NCI-H128 (cell line): Measurements from ENCODE around the gene PIP5KL1.

Experiments
- DNase-seq: peaks from one replicate; lab custom pipeline; 2025; ENCODE audit not compliant: unreplicated experiment; lab: John Stamatoyannopoulos, UW

PIP5KL1 gene

DNA sequence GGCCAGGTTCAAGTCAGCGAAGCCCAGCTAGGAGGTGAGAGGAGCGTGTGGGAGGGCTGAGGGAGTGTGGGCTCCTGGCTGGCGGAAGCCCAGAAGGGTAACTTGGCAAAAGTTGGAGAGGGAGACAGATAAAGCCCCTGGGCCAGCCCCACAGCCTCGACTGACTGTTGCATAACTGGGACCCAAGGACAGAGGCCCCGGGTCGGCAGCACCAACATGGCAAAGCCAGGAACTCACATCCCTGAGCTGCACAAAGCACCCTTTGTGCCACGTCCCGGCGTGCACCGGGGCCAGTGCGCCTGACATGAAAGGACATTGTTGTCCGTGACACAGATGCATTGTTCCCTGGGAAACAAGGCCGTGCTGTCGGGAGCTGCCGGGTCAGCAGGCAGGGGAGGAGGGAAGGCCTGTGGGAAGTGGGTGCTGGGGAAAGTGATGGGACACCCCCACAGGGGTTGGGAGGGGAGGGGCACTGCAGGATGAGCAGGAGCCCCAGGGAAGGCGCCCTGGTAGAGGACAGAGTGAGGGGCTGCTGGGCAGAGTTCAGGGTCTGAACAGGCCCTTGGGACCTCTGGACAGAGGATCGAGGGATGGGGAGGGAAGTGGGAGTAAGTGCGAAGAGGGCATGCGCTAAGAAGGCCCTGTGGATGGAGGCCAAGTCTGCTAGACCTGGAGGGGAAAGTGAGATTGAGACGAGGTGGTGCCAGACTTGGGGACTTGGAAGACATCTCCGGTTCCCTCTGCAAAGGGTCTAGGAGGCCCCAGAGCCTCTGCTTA, 20.1 kb upstream of the PIP5KL1 start:
- no peak for DNase-seq

DNA sequence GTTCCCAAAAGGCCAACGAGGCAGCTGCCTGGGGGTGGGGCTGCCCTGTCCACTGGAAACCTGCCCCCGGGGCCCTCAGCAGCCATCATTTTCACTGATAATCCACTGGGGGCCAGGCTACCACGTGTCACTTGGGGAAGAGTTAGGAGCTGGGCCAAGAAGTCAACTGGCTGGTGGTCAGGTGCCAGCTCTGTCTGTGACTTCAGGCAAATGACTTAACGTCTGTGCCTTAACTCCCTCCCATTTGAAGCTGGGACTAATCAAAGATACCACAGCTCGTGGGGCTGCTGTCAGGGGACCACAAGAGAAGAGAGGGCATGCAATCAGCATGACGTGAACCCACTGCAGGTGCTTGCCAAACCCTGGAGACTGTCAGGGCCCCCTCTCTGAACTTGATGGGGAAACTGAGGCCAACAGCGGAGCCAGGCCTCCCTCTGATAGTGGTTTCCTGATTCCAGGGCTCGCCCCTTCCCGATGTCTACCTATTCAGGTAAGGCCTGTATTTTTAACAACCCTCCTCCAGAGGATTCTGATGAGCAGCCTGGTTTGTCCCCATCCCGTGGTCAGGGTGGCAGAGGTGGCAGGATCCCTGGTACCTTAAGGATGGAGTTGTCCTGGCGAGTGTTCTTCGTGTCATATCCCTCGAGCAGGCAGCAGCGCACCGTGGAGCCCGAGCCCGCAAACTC, 19.4 kb upstream of the PIP5KL1 start:
- DNase-seq: no peak

DNA sequence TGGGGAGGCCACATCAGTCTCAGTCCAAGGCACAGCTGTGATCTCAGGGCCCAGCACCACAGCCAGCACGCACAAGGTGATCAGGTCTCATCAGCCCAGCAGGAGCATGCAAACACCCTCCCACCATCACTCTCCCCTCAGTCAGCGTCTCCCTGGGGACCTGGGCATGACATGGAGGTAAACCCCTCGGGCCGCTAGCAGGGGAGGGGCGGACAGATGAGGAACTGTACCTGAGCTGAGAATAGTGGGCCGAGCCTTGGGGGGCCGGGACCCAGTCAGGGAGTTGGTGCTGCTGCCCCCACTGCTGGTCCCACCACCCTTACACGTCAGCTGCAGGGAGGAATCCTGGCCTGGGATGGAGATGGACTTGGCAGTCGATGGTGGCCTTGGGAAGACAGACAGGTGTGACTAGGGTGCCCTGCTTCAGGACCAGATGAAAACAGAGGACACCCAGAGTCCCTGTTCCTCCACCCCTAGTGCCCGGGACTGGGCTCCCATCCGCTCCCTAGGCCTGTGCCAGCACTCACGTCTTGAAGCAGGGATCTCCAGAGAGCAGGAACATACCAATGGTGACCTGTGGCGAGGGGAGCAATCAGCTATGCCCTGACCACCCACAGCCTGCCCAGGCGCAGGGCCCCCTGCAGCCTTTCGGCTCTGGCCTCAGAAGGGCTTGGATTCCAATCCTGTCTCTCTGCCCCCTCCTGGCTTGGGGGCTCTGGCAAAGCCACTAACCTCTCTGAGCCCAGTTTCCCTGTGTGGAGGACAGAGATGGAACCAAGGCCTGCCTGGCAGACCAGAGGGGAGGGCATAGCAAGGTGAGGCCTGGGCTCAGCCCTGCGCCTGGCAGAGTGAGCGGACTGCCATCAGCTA, 17.5 kb upstream of the PIP5KL1 start:
- DNase-seq: no peak

DNA sequence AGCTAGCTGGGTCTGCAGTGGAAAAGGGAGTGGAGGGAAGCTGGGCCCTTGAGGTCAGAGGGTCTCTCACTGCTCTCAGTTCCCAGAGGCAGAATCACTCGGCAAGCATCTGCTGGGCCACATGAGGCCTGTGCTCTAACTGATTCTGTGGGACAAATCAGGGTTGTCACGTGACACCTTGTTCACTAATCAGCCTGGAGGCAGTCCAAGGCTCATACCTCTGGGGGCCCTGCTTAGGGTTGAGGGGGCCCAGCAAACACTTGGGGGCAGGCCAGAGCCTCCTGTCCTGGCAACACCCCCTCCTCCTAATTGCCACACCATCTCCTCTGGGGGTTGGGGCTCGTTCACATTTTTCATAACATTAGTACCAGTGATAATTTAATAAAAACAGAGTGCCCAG, 16.2 kb upstream of the PIP5KL1 start:
- DNase-seq: no peak

DNA sequence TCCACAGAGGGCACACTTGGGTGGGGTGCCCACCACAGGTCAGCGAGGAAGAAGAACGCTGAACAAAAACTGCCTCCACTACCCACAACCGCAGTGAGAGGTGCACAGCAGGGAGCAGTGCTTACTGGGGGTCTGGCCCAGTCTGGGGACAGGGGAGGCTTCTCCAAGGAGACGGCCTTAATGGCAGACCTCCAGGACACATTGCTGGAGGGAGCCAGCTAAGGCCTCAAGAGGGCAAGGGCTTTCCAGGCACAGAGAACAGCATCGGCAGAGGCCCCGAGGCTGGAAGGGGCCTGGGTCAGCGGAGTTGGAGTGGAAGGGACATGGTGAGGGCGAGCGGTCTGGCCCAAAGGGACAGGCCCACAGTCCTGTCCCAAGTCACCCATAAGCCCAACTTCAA, 15.4 kb upstream of the PIP5KL1 start:
- DNase-seq: no peak

DNA sequence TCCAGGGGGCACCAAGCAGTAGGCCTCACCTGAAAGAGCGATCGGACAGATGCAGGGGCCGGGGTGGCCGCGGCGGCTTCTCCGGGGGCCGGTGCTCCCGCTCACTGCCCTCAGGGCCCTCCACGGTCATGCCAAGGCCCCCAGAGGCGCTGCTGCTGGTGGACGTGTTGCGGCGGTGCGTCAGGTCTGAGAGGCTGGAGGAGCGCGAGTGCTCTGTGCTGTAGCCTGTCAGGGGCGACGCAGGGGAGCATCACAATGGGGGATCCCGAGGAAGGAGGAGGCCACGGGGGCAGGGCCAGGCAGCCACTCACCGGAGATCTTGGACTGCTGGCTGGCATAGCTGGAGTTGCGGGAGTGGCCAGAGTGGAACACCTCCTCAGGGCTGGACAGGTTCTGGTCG, 14.8 kb upstream of the PIP5KL1 start:
- no peak for DNase-seq

DNA sequence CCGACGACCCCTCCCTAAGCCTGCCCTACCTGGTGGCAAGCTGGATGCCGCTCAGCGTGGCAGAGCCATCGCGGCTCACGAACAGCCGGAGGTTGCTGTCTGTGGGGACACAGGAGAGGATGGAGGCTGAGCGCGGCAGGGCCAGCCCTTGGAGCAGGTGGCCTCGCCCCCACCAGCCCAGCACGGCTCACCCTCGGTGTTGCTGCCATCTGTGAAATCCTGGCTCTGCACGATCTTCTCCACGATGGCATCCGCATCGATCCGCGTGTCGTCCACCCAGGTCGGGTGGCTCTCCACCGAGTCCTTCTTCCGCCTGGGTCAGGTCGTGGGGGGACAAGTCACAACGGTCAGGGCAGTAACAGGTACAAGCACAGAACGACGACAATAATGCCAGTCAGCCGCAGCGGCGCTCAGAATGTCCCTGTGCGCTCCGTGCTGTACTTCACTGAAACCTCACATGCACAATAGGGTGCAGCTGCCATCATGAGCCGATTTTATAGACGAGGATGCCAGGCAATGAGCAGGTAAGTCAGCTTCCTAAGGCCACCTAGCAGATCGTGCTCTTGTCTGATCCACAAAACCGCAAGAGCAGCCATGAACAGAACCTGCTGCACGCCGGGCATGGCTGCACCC, 14.1 kb upstream of the PIP5KL1 start:
- DNase-seq: no peak

DNA sequence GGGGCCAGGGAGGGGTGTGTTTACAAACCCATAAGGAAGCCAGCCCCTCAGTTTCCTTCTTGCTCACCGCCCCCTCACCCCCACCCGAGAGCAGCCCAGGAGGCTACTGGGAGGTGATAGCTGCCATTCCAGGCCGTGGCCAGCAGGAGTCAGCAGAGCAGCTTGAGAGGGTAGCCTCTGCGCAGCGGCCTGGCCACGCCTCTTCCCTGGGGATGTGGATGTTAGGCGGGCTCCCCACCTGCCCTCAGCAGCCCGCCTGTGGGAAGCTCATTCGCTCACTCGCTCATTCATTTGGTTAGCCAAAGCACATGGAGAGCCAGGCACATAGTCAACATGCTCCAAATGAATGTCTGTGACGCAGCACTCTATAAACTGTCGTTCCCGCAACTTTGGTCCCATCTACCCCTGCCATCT, 13.2 kb upstream of the PIP5KL1 start:
- peak; percentile 59 for DNase-seq

DNA sequence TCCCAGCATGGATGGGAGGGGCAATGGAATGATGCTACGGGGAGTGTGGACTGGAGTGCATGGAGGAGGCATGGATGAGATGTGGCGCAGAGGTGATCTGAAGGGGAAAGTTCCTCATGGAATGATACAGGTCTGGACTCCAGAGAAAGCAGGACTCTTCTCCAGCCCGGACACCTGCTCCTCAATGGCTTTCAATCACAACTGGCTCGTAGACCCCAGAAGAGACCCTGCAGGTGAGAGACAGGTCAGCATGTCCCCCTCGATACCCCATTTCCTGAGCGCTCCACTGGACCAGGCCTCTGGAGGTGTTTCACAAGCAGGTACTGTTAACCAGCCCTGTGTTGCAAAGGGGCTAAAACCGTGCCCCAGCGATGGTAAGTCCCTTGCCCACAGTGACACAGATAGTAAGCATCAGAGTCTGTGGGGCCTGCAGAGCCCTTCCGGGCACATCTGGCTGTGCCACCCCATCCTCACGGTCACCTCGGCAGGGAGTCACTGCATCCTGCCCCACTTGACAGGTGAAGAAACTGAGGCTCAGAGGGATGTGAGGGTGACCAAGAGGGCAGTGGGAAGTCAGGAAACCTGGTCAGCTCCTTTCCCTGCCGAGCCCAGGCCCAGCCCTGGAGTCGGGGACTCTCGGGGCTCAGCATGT, 12.6 kb upstream of the PIP5KL1 start:
- DNase-seq: no peak

DNA sequence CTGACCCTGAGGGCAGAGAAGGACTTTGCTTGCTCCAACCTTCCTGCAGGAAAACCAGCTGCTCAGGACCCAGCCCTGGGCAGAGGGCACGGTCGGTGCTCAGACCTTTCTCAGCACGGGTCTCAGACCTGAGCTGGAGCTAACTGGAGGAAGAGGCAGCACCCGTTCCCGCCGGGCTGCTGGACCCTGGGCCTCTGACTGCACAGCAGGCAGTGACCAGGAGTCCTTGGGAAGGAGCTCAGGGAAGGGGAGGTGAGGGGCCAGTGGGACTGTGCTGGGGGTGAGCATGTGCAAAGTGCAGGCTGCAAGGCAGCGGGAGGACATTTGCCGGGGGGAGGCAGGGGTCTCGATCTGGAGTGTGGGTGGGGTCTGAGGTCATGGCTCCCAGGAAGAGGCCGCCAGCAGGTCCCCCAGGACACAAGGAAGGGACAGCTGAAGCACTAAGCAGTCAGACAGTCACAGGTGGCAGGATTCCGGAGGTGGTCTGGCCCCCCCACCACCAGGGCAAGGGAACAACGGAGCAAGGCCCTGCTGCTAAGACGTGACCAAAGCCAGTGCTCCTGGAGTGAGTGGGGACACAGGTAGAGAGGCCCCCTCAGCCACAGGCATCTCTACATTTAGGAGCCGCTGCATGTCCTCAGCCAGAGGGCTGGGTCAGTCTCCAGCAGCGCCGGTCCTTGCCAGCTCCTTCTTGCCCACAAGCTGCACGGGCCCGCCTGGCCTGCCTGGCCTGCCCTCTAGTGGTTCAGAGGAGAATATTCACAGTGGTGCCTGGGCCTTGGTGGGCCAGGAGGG, 11.8 kb upstream of the PIP5KL1 start:
- no peak for DNase-seq

DNA sequence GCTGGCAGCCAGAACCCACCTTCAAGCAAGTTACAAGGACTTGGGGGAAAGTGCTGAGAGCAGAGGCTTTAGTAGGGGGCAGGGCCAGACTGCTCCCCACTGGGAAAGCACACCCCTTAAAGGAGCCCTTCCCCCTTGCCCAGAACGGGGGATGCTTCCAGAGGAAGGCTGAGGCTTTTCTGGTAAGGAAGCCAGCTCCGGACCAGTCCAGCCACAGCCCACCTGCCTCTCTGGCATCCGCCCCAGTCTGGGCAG, 11.3 kb upstream of the PIP5KL1 start:
- no peak for DNase-seq

DNA sequence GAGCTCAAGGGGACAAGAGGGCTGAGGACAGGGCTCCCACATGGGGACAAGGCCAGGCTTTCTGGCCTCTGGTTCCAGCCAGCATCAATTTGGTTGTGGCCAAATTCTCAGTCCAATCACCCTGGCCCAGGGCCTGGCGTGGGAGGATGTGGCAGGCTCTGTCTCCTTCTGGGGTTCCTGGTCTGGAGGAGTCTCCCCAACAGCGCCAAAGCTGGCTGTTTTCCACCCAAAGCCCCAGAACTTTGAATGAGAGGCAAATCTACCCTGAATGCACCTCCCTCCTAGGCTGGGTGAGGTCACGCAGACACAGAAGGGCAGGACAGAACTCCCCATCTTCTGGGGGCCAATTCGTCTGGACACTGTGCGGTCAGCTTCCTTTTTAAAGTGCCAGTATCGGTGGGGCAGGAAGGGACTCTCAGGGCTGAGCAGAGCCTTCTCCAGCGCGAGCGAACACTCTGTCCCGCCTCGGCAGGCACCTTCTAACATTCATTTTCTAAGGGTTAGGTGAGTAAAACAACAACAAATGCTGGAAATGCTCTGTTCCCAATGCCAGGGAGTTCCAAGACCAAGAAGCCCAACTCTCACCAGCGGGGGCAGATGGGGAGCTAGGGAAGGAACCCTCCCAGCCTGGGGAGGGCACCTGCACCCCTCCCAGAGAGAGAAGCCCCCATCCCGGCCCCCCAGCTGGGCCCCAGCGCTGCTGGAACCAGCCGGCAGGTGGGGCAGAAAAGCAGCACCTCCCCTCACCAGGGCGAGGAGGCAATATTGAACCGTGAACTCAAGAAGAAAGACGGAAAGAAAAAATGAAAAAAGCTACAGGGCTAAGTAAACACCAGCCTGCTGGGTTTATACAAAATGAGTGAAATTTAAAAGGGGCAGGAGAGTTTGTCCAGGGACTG, 10.7 kb upstream of the PIP5KL1 start:
- DNase-seq: no peak

DNA sequence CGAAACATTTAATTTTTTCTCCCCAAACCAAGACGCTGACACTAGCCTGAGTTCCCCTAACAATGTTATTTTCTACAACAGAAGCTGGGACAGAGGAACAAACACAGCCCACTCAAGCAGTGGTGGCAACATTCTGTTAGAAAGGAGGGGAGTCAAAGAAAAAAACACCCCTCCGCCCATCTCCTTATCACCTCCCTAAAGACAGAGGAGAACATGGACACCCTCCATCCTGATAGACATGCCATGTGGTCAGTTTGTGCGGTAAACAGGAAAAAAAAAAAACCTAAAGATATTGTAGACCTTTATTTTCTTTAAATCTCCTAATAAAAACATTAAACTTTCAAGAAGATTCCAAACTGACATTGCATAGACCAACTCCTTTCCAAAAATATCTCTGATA, 10.0 kb upstream of the PIP5KL1 start:
- DNase-seq: no peak

DNA sequence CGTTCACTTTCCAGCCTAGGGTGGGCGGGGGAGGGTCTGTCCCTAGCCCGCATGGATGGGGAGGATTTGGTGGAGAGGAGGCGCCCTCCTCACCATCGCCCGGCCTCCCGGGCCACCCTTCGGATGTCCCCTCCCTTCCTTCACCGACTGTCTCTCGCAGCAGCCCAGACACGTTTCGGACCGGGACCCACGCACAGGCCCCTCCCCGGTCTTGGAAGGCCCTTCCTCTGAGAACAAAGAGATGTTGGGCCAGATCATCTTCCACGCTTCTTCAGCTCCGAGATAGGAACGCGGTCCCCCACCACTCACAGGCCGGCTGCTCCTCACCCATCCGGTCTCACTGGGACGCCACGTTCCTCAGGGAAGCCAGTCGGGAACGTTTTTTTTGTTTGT, 7.7 kb upstream of the PIP5KL1 start:
- no peak for DNase-seq

DNA sequence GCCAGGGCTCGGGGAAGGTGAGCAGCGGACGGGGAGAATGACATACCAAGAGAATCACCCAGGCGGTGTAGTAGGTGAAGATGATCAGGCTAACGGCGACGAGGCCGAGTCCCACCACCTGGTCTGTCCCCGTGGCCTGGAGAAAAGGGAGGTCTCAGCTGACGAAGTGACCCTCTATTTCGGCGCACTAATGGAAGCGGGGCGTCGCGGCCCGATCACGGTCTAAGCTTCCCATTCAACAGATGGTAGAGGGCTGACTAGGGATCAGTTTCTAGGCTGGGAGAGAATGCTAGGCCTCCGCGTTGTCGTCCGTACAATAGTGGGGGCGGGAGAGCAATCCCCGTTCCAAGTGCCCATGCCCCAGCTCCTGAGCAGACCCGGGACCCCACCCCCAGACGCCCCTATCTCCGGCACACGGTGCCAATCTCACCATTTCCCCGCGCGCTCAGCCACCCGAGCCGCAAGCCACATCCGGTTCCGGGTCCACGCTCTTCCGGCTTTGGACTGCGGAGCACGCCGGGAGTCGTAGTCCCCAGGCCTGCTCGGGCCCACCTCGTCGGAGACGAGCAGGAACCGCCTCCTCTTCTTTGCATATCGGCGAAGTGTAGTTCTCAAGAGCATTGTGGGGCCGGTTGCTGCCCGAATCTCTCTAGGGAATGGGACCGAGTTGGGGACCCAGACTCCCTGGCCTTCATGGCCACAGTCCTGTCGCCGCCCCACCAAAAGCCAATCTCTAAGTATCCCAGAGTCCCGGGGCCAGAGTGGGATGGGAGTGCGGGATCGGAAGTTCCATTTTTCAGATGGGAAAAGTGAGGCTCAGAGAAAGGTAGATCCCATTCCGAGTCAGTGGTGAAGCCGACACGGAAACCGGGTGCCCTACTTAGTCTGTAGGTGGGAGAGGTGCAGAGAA, 7.1 kb upstream of the PIP5KL1 start, which contains the start of gene DPM2:
Gene DPM2 (minus strand): TSS at position 467 of the 910 bp plus-strand sequence. CDS start 34 bp downstream, at position 433.
- DNase-seq: peak; percentile 73

DNA sequence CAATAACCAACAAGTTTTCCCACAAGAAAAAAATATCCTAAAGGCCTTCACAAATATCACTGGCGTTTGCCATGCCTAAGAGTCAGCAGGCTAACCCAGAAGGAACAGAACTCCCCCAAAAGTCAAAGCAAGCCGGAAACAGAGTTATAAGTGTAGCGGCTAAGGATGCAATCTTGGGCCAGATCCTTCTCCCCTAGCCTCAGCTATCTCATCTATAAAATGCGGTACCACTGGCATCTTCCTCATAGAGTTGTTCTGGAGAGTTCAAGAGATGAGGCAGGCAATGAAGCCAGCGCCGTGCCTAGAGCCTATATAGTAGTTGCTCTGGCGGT, 6.4 kb upstream of the PIP5KL1 start:
- no peak for DNase-seq

DNA sequence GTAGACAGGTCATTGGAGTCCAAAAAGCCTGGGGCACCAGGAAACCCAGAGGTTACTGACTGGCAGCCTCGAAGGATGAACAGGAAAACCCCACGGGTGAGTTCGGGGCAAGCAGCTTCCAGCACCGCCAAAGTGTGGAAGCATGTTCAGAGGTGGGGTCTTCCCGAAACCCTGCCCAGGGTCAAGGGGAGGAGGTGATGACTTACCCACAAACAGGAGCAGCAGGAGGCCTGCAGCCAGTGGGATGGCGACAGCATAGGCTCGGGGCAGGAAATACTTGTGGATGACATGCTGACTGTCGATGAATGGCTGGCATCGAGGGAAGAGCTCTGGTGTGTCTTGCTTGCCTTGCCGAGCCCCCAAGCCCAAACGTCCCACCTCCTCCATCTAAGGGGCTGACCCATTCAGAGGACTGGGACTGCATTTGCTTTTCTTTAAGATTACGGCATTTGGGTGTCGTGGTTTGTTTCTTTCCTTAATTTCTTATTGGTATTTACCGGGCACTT, 5.8 kb upstream of the PIP5KL1 start:
- DNase-seq: no peak

DNA sequence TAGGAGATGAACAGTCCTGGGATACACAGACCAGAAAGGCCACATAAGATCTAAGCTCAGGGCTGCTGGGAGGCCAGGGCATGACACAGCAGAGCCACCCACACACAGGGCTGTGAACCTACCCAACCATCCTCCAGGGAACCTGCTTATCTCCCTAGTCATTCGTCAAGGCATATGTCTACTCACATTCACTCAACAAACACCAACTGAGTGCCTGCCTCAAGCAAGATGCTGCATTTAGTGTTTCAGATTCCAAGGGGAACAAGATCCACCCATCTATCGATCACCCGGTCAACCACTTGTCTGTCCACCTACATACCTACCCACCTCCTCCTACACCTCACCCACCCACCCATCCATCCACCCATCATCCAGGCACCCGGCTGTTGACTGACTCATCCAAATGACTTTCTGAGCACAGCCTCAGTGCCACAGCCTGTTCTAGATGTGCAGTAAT, 5.2 kb upstream of the PIP5KL1 start:
- DNase-seq: no peak
